Activated CD4-positive, CD25-positive, alpha-beta regulatory T cell treated with anti-CD3 and anti-CD28 coated beads, Interleukin-2, amount 50 U/mL, for 24 hours (primary cell): ENCODE data around the gene PDE4B.

Source experiments
- ATAC-seq, 2 donors: fragments of 150-1000 bp; cut with Tn5 transposase; one replicate each; pipeline ENCODE4 v1.10.0; 2021; ENCODE audit warnings: mild to moderate bottlenecking in 1 of 2, moderate library complexity in 1 of 2

Gene PDE4B

DNA sequence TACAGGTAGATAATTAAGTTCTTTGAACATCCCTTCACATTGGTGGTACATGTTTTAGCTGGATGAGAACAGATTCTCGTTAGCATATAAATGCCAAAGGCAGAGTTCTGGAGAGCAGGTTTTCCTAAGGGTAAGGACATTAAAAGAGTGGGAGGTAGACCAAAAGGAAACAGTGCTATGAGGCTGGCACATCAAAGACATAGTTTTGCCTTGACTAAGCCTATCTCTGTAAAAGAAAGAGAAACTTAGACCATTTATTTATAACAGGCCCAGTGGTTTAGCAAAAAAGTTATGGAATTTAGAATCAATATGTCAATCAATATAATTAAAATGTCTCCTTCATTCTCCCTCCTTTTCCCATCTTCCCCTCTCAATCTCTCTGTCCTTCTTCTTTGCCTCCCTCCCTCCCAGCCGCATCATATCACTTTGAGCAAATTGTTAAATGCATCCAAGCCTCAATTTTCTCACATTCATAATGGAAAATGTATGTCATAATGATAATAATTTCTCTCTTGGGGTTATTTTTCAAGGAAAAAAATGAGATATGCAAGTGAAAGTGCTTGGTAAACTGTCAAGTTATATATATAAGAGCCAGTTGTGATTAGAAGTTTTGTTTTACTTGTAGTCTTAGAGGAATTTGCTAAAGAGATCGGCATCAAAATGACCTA lies 531.4 kb downstream of the PDE4B start:
- no peak for ATAC-seq

DNA sequence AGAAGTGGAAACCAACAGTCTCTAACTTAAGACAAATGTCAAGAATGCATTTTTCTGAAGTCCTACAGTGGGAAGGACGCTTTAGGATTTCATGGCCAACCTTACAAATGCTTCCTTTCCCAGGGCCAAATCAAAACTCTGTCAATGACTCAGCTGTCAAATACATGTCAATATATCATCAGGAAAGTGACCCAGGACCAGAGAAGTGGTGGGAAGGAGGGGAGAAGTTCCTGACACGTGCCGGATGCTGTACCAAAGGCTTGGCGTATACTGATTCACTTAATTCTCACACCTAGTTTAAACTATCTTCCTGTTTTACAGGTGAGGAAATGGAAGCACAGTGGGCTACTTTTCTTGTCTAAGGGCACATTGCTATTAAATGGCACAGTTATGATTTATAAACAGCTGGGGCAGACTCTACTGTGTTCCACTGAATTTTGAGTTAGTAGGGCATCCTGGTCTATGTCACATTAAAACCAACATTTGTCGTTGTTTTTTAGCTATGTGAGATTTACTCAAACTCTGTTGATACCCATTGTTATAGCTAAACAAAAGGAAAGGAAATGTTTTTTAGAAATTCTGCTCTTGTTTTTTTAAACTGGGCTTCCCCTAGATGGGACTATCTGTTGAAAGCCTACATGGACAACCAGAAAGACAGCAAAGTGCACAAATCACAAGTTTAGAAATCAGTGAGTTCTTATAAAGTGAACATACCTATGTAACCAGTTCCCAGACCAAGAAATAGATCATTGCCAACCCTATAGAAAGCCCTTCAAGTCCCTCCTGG lies 533.1 kb downstream of the PDE4B start:
- no peak for ATAC-seq

DNA sequence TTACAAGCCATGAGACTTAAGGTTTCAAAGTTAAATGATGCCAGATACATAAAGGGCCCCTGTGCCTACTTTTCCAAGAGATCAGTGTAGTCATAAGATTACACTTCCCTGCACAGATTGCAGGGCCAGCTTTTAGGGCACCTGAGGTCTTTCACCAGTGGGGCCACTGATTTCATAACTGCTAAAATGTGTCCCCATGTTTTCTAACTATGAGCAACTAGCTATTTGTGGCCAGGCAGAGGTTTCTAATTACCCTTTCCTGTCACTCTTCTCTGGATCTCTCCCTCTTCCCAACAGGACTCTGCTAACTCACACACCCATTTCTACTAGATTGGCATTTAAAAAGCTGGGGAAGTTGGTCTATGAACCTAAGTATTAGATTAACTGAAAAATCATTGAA lies 534.2 kb downstream of the PDE4B start:
- no peak for ATAC-seq

DNA sequence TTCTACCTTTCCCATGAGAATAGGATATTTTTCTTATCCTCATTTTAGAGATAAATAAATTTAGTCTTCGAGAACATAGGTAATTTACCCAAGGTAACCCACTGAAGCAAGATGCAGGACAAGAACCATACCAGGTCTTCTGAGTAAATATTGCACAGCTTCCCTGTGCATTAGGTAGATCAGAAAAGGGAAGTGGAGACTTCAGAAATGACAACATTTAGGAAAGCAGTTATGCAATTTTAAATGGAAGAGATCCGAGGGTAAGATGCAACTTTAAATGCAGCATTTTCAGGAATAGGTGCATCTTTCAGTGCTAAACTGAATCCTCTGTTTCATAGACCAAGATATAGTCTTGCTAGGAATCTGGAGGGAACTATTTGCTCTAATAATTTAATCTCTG lies 534.9 kb downstream of the PDE4B start:
- no peak for ATAC-seq

DNA sequence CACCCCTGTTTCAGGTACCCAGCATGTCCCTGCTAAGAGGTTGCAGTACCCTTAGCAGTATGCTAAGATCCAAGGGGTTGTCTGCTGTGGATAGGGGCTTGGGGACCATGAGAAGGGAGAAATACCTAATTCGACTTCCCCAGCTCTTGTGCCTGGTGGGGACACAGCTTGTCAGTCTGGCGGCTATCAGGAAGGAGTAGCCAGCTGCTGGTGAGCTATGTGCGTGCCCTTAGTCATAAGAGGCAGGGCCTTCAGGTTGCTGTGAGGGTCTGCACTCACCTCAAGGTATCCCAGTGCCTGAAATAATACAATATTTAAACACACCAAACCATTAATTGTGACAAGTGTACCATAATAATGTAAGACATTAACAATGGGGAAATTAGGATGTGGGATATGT lies 536.2 kb downstream of the PDE4B start:
- no peak for ATAC-seq

DNA sequence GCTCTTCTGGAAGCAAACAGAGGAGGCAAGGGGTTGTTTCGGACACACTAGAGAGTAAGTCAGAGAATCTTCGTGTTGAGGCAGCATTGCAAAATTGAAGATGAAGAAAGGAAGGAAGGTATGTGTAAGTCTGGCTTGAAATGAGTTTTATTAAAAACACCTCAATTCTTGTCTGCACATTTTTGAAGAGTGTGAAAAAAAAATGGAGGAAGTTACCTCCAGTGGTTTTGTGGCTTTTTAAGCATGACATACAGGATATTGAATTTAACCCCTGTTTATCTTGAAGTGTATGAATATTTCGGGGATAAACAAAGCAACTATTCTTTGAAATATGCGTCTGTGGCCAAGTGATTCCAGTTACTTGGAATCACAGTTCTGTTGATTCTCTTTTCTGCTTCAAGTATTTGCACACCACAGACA lies 538.0 kb downstream of the PDE4B start:
- ATAC-seq: peak; percentile 29 to 40

DNA sequence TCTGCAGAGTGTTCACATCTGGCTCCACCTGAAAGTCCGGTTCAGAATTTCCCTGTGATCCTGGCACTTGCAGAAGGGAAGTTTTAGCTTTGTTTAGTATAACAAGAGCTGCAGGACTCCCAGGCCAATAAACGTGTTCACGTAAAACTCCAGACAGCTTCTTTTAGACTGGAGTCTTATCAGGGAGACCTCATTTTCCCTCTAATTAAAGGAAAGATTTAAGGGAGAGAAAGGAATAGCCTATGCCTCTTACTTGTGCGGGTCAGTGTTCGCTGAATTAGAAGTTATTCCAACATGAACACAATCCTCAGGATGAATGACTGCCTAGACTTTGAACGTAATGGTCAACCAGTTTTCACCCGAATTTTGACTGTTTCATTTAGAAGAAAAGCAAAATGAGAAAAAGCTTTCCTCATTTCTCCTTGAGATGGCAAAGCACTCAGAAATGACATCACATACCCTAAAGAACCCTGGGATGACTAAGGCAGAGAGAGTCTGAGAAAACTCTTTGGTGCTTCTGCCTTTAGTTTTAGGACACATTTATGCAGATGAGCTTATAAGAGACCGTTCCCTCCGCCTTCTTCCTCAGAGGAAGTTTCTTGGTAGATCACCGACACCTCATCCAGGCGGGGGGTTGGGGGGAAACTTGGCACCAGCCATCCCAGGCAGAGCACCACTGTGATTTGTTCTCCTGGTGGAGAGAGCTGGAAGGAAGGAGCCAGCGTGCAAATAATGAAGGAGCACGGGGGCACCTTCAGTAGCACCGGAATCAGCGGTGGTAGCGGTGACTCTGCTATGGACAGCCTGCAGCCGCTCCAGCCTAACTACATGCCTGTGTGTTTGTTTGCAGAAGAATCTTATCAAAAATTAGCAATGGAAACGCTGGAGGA lies 539.2 kb downstream of the PDE4B start:
- ATAC-seq: peak; percentile 34 to 37

DNA sequence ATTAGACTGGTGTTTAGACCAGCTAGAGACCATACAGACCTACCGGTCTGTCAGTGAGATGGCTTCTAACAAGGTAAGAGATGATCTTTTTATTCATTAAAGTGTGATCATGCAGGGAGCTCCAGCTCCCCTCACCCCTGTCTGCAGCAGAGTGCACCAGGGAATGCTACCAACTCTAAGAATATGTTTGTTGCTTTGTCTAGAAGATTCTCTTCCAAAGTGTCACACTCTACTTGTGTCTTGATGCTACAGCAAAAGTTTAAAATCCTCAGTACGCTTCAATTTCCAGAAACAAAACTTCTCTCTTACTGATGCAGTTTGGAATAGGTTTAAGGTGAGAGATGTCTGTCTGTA lies 539.8 kb downstream of the PDE4B start:
- ATAC-seq: no peak

DNA sequence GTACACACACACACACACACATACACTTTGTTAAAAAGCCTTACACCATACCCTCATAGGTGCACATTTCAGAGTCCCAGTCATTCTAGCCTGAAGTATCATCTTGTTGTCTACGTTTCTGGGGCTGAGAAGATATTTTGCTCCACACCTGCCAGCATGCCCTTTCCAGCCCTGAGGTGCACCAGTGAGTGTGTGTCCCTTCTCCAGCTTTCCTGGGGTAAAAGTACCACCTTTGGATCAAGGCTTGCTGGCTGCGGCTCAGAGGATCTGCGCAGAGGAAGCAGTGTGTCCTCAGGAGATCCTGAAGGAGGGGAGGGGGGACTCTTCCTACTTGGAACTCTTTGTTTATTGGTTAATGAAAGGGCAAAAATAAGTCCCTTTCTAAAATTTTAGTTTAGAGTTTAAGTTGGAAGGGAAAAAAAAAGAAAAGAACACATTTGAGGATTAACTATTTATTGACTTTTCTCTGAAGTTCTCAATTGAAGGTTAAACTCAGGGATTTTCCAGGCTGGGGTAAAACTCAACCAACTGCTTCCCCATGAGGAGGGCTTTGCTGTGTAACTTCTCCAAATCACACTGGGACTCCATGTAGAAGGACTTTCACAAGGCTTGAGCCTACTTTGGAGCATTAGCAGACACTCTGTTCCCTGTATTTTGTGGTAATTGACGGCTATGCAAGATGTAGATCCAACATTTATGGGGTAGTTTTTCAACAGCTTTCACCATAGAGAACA lies 540.9 kb downstream of the PDE4B start:
- no peak for ATAC-seq

DNA sequence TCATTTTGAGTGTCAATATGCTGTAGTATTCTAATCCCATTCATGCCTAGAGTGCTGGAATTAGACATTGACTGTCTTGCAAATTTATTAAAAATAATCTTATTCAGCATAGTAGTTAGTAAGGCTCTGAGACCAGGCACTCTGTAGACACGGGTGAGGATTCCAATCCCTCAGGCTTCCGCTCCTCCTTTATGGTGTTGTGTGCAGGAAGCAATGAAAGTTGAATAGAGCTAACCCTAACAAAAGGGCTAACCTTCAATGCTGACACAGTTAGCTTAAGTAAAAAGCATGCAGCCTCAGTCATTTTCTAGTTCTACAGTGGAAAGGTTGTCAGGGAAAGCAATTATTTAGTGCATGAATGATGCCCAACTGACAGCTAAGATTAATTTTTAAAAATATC lies 541.6 kb downstream of the PDE4B start:
- no peak for ATAC-seq

DNA sequence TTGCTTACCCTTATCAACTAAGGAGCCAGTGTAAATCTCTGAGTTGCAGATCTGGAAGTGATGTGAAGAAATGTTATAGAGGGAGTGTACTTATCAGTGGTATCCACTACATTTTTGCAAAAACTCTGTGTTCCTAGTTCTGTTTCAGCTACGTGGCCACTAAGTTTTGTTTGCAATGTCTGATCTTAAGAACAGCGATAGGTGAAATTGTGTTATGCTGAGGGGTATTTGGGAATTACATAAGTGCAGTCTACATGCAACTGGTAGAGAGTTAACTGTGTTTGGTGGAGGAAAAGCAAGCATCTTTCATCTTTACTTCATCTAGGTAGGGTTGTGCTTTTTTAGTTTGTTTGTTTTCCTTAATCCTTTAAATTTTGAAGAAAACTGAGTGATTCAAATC lies 542.4 kb downstream of the PDE4B start:
- ATAC-seq: no peak

DNA sequence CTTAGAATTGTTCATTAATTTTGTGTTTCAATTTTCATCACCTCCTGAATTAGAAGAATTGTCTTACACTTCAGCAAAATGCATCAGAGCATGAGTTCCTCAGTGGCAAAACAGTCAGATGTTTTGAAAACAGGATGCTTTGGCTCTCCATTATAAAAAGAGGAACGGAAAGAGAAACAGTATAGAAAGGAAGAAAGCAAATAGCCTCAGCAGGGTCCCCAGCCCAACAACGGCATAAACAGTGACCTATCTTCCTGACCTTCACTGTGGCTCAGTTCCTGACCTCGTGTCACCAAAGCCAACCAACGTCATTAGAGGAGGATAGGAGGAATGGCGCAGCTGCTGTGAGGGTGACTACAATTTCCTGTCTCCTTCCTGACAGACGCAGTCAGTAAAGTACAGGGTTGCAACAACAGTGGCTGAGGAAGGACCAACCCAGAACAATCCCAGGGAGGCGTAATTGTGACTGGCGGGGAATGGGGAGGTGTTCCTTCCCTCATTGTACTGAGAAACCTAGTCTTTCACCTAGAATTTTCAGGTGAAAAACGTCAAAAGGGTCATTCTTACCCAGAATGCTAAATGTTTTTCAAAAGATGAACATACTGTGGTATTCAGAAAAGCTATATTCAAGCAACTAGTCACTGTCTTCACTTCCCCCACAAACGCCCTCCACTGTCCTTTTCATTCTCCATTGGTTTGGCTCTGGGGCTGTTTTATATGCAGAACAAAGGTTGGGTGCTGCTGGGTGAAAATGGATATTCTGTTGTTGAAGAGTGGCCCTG lies 543.4 kb downstream of the PDE4B start:
- ATAC-seq: peak; percentile 66 to 68

DNA sequence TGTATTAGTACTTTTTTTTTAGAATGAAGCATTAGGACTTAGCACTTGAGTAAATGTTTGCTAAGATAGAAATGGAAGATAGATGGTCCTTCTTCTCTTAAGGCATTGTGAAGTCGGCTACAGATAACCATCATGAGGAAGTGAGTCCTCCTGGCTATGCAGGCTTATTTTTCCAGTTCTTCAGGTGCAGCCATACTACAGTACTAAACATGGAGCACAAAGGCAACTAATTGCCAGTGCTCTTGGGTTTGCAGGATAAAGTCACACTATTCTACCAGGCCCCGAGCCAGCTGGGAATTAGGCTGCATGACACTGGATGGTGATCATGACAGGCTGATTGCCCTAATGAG lies 543.9 kb downstream of the PDE4B start:
- ATAC-seq: no peak

DNA sequence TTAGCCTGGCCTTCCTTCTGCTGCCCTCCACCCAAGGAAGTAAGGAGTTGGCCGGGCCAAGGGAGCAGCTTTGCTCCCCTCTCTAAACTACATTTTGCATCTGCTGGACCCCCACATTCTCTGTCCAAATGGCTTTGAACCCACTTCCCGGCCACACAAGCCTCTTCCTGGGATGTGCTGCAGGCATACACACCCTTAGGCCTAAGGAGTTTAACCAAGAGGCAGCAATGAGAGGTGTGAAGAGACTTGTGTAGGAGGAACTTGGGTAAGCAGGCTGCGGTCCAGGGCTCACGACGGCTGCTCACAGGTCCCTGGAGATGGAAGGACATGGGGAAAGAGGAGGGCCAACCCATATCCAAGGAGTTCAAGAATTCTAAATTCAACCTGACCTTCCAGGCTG lies 544.6 kb downstream of the PDE4B start:
- no peak for ATAC-seq

DNA sequence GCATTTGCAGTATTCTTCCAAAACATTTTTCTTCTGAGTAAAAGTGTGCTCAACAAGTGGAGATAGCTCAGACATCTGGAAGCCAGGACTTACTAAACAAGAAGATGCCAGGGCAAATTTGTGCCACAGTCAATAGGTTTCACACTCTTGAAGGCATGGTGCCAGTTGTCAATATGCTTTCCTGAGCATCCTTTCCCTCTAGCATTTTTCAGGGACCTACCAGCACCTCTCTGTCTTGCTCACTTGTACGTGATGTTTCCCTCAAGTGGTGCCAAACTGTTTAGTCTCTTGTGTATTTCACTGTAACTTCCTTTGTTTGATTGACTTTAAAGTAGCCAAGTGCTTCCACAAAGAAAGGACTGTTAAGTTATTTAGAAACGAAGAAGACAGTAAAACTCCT lies 547.2 kb downstream of the PDE4B start:
- no peak for ATAC-seq

DNA sequence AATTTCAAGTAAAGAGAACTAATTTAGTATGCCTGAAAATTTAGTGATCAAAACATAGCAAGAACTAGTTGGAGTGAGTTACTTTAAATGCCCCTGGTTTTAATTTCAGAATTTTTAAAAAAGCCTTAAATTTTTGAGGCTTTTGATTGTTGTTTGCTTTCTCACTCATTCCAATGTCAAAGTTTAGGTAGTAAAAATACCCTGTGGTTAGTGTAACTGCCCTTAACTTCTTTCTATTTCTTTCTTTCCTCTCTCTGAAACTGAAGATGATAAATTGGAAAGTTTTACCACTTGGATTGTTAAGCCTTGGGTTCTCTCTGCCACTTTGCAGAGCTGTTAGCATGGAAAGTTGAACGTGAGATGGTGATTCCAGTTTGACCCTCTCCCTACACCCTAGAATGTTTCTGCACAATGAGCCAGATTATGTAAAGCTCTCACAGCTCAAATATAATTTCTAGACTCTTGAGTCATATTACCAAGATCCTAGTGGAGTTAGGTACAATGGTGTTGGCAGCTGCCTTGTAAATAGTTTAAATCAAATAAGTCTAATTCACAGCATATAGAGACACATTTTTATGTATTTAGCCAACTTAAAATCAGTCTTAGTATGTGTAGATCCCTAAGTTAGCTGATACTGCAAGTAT lies 548.9 kb downstream of the PDE4B start:
- ATAC-seq: no peak

DNA sequence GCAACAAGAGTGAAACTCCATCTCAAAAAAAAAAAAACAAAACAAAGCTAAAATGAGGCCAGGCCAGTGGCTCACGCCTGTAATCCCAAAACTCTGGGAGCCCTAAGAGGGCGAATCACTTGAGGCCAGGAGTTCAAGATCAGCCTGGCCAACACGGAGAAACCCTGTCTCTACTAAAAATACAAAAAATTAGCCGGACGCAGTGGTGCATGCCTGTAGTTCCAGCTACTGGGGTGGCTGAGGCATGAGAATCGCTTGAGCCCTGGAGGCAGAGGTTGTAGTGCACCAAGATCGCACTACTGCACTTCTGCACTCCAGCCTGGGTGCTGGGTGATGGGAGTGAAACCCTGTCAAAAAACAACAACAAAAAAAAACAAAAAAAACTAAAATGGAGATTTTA lies 550.0 kb downstream of the PDE4B start:
- no peak for ATAC-seq

DNA sequence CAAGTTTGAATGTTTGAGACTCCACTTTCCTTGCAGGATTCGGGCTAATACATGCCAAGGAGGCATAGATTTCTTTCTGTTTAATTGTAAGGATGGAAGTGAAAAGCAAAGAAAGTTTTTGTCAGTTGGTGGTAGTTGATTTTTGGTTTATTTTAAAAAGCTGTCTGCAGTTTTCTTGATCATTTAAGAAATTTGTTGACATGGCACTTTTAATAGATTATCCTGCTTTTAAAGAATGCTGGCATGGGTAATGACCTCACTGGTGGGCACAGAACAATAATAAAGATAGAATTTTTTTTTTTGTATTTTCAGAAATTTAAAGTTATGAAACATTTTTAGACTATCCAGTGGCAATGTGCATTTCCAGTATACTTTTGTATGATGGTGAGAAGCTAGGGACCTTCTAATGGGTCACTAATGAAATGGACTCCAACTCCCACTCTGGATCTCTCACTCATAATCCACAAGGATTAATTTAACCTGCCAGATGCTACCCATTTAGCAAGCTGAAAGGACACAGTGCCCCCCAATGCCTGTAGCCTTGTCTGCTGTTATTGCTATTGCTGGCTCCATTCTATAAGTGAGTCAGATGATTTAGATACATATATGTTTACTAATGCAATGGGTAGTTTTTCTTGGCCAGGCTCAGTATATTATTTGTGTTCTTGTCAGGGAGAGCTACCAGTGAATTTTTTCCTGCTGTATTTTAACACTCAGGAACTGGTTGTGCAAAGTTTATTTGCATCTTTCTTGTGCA lies 551.1 kb downstream of the PDE4B start:
- ATAC-seq: no peak

DNA sequence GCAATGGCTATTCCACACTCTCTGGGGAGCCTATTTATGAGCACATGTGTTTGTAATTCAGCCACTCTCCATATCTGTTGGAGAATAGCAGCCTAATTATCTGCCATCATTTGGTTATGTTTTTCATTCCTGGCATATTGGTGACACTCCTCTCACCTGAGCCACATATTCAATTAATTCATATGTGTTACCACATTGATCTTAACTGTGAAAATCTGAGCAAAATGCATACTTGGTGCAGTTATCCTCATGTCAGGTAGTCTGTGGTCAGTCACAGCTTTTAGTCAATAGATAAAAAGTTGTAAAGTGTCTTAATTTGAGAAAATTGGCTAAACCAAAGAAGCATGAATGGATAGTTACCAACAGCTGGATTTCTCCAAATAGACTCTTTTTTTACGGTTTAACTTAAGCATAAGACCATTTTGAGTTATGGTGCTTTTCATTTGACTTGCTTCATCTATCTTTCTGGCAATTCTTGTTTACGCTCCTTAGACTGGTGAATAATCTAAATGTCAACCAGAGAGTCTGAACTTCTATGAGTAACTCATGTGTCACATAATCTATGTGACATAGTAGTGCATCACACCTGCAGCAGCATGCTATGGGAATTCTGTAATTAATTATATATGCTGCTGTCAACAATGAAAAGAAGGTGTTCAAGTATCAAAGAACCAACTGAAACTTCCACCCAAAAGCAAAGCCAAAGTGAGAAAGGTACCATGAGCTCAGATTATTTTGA lies 553.5 kb downstream of the PDE4B start:
- peak; percentile 82 to 83 for ATAC-seq

DNA sequence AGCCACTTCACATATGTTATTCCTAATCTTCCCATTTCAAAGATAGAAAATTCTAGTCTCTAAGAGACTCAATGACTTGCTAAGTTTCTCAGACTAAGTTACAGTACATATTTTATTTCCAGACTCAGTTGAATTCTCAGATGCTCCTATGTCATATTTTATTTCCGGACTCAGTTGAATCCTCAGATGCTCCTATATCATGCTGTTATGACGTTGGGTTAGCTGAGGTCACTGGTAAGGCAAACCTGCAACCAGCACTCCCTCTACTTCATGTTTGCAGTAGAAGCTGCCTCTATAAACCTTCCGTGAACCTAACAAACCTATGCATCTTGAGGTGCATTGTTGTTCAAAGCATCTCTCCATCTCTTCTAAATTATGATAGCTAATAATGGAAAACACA lies 554.2 kb downstream of the PDE4B start:
- no peak for ATAC-seq
